ENCODE results near the gene SLC19A1.

- no peak for TF ChIP-seq CTCF (IDR thresholded peaks at IDR 0.05)
- no peak for TF ChIP-seq POLR2A (IDR thresholded peaks at IDR 0.05)
Measured at GRCh38 chr21:45583831-45584509, 41.7 kb upstream of the SLC19A1 start.
